ENCODE results near the gene RYR1.
"Not testable (repeated sequence)": the region's sequence is repeated elsewhere in the genome, so short reads cannot be mapped to it uniquely, and the experiment has no call there.

RYR1 gene

GRCh38 chr19:38561658-38562057 lies 128.2 kb downstream of the RYR1 start:
- DNase-seq (ENCODE audit: low read depth in 2 of 2) = no peak

GRCh38 chr19:38562096-38562495 lies 128.6 kb downstream of the RYR1 start:
- no peak for DNase-seq (ENCODE audit: low read depth in 2 of 2)

DNA sequence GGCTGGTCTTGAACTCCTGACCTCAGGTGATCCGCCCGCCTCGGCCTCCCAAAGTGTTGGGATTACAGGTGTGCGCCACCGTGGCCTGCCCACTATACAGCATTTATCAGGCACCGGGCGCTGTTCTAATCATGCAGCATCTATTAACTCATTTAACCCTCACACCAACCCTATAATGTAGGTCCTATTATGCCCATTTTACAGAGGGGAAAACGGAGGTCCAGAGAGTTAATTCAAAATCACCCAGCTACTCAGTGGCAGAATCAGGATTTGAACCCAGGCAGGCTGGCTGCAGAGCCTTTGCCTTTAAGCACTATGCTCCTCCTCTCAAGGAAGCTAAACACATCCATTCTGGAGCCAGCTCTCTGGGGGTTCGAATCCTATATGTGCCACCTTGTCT lies 130.0 kb downstream of the RYR1 start:
- no peak for DNase-seq (ENCODE audit: low read depth in 2 of 2)

DNA sequence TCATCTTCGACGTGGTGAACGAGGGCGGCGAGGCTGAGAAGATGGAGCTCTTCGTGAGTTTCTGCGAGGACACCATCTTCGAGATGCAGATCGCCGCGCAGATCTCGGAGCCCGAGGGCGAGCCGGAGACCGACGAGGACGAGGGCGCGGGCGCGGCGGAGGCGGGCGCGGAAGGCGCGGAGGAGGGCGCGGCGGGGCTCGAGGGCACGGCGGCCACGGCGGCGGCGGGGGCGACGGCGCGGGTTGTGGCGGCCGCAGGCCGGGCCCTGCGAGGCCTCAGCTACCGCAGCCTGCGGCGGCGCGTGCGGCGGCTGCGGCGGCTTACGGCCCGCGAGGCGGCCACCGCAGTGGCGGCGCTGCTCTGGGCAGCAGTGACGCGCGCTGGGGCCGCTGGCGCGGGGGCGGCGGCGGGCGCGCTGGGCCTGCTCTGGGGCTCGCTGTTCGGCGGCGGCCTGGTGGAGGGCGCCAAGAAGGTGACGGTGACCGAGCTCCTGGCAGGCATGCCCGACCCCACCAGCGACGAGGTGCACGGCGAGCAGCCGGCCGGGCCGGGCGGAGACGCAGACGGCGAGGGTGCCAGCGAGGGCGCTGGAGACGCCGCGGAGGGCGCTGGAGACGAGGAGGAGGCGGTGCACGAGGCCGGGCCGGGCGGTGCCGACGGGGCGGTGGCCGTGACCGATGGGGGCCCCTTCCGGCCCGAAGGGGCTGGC lies 131.6 kb downstream of the RYR1 start:
- no peak for DNase-seq (ENCODE audit: low read depth in 2 of 2)

- no peak for DNase-seq (ENCODE audit: low read depth in 2 of 2)
These were observed 132.2 kb downstream of the RYR1 start for GRCh38 chr19:38565691-38566105.

DNA sequence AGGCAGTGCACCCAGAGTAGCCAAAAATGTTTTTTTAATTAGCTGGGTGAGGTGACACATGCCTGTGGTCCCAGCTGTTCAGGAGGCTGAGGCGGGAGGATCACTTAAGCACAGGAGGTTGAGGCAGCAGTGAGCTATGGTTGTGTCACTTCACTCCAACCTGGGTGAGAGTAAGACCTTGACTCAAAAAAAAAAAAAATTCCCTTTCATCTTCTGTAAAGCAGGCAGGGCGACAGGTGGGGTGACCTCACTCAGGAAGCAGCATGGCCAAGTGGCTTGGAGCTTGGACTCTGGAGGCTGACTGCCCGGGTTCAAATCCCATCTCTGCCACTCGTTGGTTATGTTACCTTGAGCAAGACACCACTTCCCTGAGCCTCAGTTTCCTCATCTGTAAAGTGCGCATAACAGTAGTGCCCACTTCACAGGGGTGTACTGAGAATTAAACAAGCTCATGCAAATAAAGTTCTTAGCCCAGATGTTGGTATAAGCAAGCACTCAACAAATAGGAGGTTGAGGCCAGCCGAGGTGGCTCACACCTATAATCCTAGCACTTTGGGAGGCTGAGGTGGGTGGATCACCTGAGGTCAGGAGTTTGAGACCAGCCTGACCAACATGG lies 136.0 kb downstream of the RYR1 start:
- DNase-seq (ENCODE audit: low read depth in 2 of 2) = no peak

- DNase-seq (ENCODE audit: low read depth in 2 of 2) = no peak
These were observed 138.2 kb downstream of the RYR1 start for GRCh38 chr19:38571682-38572081.

DNA sequence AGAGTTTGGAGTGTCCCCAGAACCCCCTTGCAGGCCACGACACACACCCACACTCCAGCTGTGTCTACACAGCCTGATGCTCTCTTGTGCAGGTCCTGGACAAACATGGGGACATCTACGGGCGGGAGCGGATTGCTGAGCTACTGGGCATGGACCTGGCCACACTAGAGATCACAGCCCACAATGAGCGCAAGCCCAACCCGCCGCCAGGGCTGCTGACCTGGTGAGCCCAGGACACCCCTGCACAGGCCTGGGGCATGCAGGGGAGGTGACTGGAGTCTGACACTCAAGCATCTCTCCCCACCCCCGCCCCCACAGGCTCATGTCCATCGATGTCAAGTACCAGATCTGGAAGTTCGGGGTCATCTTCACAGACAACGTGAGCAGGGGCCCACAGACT lies 144.3 kb downstream of the RYR1 start:
- no peak for DNase-seq (ENCODE audit: low read depth in 2 of 2)

- not testable (repeated sequence) for DNase-seq (ENCODE audit: low read depth in 2 of 2)
These were observed 145.8 kb downstream of the RYR1 start for GRCh38 chr19:38579304-38579703.

- no peak for DNase-seq (ENCODE audit: low read depth in 2 of 2)
These were observed 146.6 kb downstream of the RYR1 start for GRCh38 chr19:38580080-38580479.

- no peak for DNase-seq (ENCODE audit: low read depth in 2 of 2)
These were observed 149.9 kb downstream of the RYR1 start for GRCh38 chr19:38583219-38583984.

- no peak for DNase-seq (ENCODE audit: low read depth in 2 of 2)
These were observed 150.5 kb downstream of the RYR1 start for GRCh38 chr19:38583985-38584305.

GRCh38 chr19:38587562-38587961 lies 154.1 kb downstream of the RYR1 start:
- DNase-seq (ENCODE audit: low read depth in 2 of 2) = no peak

GRCh38 chr19:38588041-38588440 lies 154.6 kb downstream of the RYR1 start:
- DNase-seq (ENCODE audit: low read depth in 2 of 2) = no peak

DNA sequence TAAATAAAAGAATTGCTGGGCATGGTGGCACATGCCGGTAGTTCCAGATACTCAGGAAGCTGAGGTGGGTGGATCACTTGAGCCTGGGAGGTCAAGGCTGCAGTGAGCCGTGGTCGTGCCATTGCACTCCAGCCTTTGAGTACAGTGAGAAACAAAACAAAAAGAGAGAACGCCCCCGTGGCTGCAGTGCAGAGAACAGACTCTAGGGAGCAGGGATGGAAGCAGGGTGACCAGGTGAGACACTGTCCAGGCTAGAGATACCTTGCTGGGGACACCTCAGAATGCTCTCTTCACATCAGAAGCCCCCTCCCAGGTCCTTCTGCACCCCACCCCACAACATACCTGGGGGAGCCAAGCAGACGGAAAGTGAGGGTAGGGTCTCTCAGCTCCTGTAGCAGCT lies 159.4 kb downstream of the RYR1 start:
- DNase-seq (ENCODE audit: low read depth in 2 of 2) = no peak

DNA sequence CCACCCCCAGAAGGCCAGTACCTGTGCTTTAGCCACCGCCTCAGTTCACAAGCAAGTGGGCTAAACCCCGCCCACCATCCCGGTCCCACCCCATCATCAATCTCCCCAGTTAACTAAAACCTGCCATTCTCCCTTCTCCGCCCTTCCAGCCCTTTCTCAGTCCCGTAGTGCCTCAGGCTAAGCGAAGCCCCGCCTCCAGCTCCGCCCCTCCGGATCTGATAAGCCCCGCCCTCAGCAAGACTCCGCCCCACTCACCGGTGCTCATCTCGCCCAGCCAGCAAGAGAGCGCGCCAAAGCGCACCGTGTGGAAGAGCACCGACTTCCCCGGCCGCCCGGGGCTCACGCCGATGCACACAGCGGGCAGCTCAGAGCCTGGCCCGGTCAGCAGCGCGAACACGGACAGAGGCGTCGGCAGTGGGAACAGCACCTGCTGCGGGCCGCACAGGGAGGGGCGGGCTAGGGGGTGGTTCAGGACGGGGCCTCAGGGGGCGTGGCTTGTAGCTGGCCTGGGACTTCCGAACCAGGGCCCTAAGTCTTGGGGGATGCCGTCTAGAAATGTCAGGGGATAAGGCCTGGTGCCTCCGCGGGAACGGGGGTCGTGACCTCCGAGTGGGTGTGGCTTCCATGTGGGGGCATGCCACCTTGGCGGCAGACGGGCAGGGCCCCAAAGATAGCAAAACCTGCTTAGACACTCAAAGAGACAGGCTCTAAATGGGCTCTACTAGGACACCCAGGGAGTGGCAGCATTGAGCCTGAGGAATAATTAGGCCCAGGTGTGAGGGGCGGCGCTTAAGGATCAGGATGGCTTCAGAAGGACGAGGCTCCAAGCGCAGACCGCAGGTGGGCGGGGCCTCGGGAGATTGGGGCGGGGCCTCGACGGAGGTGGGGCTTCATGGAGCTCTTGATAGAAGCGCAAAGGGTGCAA lies 162.8 kb downstream of the RYR1 start:
- DNase-seq (ENCODE audit: low read depth in 2 of 2) = no peak

GRCh38 chr19:38597075-38597474 lies 163.6 kb downstream of the RYR1 start:
- no peak for DNase-seq (ENCODE audit: low read depth in 2 of 2)

DNA sequence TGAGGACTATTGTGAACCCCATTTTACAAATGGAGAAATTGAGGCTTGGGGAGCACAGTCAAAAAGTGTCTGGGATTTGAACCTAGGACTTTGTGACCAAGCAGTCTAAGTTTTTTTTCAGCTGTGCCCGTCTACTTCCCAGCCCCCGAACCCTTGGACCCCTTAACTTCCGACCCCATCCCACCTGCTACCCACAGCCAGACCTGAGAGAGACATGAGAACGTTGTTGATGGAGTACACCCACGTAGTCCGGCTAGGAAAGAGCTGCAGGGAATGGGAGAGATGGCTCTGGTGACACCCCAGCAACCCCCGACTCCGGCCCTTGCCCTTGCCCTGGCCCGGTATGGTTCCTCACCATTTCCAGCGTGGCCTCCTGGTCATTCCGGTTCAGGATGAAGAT lies 166.2 kb downstream of the RYR1 start:
- no peak for DNase-seq (ENCODE audit: low read depth in 2 of 2)

- DNase-seq (ENCODE audit: low read depth in 2 of 2) = not testable (repeated sequence)
These were observed 169.4 kb downstream of the RYR1 start for GRCh38 chr19:38602856-38603255.

DNA sequence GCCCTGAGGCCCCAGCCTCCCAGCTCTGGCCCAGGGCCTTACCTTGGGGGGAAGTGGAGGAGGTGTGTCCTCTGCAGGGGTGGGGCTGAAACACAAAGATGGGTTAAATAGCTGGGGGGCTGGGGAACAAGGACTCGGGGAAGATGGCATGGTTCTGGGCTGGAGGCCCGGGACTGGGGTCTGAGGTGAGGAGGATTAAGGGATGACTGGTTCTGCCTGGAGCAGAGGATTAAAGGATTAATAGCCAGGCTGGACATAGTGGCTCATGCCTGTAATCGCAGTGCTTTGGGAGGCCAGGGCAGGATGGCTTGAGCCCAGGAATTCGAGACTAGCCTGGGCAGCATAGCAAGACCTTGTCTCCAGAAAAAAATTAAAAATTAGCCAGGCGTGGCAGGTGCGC lies 172.6 kb downstream of the RYR1 start:
- DNase-seq (ENCODE audit: low read depth in 2 of 2) = no peak

- DNase-seq (ENCODE audit: low read depth in 2 of 2) = no peak
These were observed 180.8 kb downstream of the RYR1 start for GRCh38 chr19:38614289-38614688.

DNA sequence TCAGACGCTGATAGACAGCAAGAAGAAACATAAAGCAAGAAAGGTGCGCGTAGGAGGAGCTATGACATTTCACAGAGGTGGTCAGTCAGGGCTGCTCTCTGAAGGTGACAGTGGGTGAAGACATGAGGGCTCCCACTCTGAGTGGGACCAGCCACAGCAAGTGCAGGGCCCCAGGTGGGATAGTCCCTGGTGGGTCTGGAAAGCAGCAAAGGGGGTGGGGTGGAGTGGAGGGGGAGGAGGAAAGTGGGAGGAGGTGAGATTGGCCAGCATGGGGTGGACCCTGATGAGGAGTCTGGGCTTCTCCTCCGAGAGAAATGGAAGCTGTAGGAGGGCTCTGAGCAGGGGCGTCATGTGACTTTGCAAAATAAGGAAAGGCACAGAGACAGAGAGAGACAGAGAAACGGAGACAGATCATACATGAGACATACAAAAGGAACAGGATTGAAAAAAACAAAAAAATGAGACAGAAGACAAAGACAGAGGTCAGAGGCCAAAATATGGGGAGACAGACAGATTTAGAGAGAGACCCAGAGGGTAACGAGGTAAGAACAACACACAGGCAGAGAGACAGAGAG lies 181.6 kb downstream of the RYR1 start:
- no peak for DNase-seq (ENCODE audit: low read depth in 2 of 2)
